ENCODE measurements around the gene ARPP21.

DNA sequence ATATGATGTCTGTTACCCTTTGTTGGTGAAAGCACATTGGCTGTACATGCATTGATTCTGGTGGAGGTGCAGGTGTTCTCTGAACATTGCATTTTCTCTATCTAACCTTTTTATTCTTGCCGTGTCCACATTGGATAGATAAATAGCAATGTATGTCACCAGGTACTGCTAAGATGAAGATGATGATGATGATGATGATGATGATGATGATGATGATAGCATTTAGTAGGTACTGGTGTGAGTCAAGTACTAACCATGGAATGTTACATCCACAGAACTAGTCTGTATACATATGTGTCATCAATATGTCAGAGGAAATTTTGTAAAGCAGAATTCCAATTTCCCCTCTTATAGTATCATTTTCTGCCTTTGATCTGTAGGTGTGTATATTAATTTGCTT lies 36.3 kb downstream of the ARPP21 start:
- TF ChIP-seq ZNF565 (CRISPR knock-in tag; conservative IDR thresholded peaks at IDR 0.05; ENCODE audit: low read depth), result no peak
- TF ChIP-seq, protein P1, sequence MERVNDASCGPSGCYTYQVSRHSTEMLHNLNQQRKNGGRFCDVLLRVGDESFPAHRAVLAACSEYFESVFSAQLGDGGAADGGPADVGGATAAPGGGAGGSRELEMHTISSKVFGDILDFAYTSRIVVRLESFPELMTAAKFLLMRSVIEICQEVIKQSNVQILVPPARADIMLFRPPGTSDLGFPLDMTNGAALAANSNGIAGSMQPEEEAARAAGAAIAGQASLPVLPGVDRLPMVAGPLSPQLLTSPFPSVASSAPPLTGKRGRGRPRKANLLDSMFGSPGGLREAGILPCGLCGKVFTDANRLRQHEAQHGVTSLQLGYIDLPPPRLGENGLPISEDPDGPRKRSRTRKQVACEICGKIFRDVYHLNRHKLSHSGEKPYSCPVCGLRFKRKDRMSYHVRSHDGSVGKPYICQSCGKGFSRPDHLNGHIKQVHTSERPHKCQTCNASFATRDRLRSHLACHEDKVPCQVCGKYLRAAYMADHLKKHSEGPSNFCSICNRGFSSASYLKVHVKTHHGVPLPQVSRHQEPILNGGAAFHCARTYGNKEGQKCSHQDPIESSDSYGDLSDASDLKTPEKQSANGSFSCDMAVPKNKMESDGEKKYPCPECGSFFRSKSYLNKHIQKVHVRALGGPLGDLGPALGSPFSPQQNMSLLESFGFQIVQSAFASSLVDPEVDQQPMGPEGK (CRISPR knock-in tag; IDR thresholded peaks at IDR 0.05; ENCODE audit: borderline replicate concordance), result no peak
- no peak for TF ChIP-seq ZFP30 (CRISPR knock-in tag; IDR thresholded peaks at IDR 0.05)
- TF ChIP-seq SNAI2 (CRISPR knock-in tag; IDR thresholded peaks at IDR 0.05), result no peak
- no peak for TF ChIP-seq ZNF70 (CRISPR knock-in tag; IDR thresholded peaks at IDR 0.05)
- TF ChIP-seq, protein P2, sequence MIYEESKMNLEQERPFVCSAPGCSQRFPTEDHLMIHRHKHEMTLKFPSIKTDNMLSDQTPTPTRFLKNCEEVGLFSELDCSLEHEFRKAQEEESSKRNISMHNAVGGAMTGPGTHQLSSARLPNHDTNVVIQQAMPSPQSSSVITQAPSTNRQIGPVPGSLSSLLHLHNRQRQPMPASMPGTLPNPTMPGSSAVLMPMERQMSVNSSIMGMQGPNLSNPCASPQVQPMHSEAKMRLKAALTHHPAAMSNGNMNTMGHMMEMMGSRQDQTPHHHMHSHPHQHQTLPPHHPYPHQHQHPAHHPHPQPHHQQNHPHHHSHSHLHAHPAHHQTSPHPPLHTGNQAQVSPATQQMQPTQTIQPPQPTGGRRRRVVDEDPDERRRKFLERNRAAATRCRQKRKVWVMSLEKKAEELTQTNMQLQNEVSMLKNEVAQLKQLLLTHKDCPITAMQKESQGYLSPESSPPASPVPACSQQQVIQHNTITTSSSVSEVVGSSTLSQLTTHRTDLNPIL (CRISPR knock-in tag; IDR thresholded peaks at IDR 0.05; ENCODE audit: low read depth), result no peak
